CD4-positive, alpha-beta T cell (primary cell): Measurements from ENCODE around the gene RIPPLY1. TPM values are rescaled to one million over a fixed set of nuclear protein-coding genes. Genes with fewer than 3 reads are reported as not detected.

Experiments used
- ATAC-seq: fragments of 200-7000 bp; cut with Tn5 transposase; one replicate; pipeline ENCODE4 v1.10.0; 2022; ENCODE audit warnings: mild to moderate bottlenecking; ENCODE audit not compliant: poor library complexity
- CTCF ChIA-PET: fragments of 350-600 bp; sonication (Branson Sonifier 250); formaldehyde crosslinking; loops from one replicate; lab custom pipeline; 2021; ENCODE audit warnings: antibody characterized with exemption, inconsistent platforms; lab: Charles Lee
- POLR2A ChIA-PET: fragments of 350-600 bp; sonication (Branson Sonifier 250); formaldehyde crosslinking; loops from one replicate; lab custom pipeline; 2021; ENCODE audit warnings: antibody characterized with exemption, inconsistent platforms; lab: Charles Lee
- DNase-seq, 14 experiments: peaks; one replicate each; pipeline ENCODE4 v3.0.0-alpha.2; 2013 to 2020; ENCODE audit warnings: mixed read lengths in 2 of 14
- H3K27ac ChIP-seq, 2 donors: one replicate each; pipeline versions ENCODE4 v1.5.1 to v1.7.0; 2013; ENCODE audit warnings: low read length in 2 of 2, low read depth in 1 of 2, mild to moderate bottlenecking in 1 of 2
- H3K27me3 ChIP-seq, 2 experiments: 1 replicate in 1 of 2; 2 replicates in 1 of 2; pipeline versions ENCODE4 v1.6.1 to v1.7.0; 2013; ENCODE audit warnings: low read length in 2 of 2, control low read depth in 1 of 2, mild to moderate bottlenecking in 1 of 2, moderate library complexity in 1 of 2; ENCODE audit not compliant: insufficient read depth in 2 of 2, control insufficient read depth in 1 of 2
- H3K36me3 ChIP-seq: one replicate; pipeline ENCODE4 v1.6.1; 2013; ENCODE audit warnings: low read length, control low read depth; ENCODE audit not compliant: insufficient read depth
- H3K4me1 ChIP-seq: one replicate; pipeline ENCODE4 v1.6.1; 2013; ENCODE audit warnings: low read length, control low read depth; ENCODE audit not compliant: insufficient read depth
- H3K4me3 ChIP-seq: one replicate; pipeline ENCODE4 v1.5.1; 2013; ENCODE audit warnings: mild to moderate bottlenecking, low read length, moderate library complexity
- H3K9me3 ChIP-seq, 2 experiments: 1 replicate in 1 of 2; 2 replicates in 1 of 2; pipeline versions ENCODE4 v1.6.1 to v1.7.0; 2013; ENCODE audit warnings: low read length in 2 of 2, mild to moderate bottlenecking in 2 of 2, control low read depth in 1 of 2, moderate library complexity in 1 of 2; ENCODE audit not compliant: control insufficient read depth in 1 of 2, insufficient read depth in 1 of 2
- H3K27ac Mint-ChIP-seq: one replicate; pipeline ENCODE4 v1.8.0; 2020; ENCODE audit warnings: mixed read lengths
- H3K27me3 Mint-ChIP-seq: one replicate; pipeline ENCODE4 v1.8.0; 2021; ENCODE audit warnings: mixed read lengths
- H3K36me3 Mint-ChIP-seq: one replicate; pipeline ENCODE4 v1.8.0; 2021; ENCODE audit warnings: low read depth, mixed read lengths
- H3K4me1 Mint-ChIP-seq: one replicate; pipeline ENCODE4 v1.8.0; 2021; ENCODE audit warnings: low read depth, mixed read lengths
- H3K4me3 Mint-ChIP-seq: one replicate; pipeline ENCODE4 v1.8.0; 2020; ENCODE audit warnings: mild to moderate bottlenecking, mixed read lengths
- H3K9me3 Mint-ChIP-seq: one replicate; pipeline ENCODE4 v1.8.0; 2020; ENCODE audit warnings: mixed read lengths
- intact Hi-C, 2 experiments: fragments of 100-400 bp; cut with DNase I in 1 of 2; cut with micrococcal nuclease in 1 of 2; formaldehyde crosslinking; loops; one replicate each; pipeline versions ENCODE4 v1.15.1 to v1.9.0; 2023 to 2025; cut with DNase I, micrococcal nuclease
- total RNA-seq, 174 experiments: library from RNA in 2 of 174; stranded (reverse) in 2 of 174; gene quantifications; one replicate each; pipeline ENCODE4 v1.2.3 and lab custom pipeline; 2021 to 2026
- TF ChIP-seq, protein P1 (sequence below): fragments of 200-600 bp; IDR thresholded peaks from one replicate; pipeline ENCODE4 v1.8.0; 2022; ENCODE audit warnings: antibody characterized with exemption, mild to moderate bottlenecking

RIPPLY1 gene
- total RNA-seq, 2 experiments from 2014 or later: not detected

DNA sequence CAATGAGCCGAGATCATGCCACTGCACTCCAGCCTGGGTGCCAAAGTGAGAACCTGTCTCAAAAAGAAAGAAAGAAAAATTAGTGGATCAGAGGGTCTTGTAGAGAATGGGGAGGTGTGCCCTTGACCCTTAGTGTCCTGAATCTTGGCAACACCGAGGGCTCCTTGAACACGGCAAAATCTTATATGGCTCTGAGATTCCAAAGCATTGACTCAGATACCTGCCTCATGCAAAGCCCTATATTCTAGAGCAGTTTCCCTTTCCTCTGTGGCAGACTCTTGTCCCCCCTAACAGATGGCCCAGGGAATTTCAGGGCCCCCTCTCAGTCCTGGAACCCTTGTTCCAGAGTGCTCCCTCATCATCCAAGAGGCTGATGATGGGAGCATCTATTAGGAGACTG is 23.9 kb upstream of the RIPPLY1 start:
- ATAC-seq: no peak
- no peaks in the 10 kb centered on the region for H3K9me3 Mint-ChIP-seq
- Histone ChIP-seq H3K9me3 (no peaks in the 10 kb centered on the region), H3K27me3 (no peaks in the 10 kb centered on the region), H3K4me3 (no peak overlapping the region), H3K27ac (no peak overlapping the region), H3K4me1 (no peaks in the 10 kb centered on the region), H3K36me3 (no peaks in the 10 kb centered on the region)
- H3K27me3 Mint-ChIP-seq: no peaks in the 10 kb centered on the region
- TF ChIP-seq, protein P1, sequence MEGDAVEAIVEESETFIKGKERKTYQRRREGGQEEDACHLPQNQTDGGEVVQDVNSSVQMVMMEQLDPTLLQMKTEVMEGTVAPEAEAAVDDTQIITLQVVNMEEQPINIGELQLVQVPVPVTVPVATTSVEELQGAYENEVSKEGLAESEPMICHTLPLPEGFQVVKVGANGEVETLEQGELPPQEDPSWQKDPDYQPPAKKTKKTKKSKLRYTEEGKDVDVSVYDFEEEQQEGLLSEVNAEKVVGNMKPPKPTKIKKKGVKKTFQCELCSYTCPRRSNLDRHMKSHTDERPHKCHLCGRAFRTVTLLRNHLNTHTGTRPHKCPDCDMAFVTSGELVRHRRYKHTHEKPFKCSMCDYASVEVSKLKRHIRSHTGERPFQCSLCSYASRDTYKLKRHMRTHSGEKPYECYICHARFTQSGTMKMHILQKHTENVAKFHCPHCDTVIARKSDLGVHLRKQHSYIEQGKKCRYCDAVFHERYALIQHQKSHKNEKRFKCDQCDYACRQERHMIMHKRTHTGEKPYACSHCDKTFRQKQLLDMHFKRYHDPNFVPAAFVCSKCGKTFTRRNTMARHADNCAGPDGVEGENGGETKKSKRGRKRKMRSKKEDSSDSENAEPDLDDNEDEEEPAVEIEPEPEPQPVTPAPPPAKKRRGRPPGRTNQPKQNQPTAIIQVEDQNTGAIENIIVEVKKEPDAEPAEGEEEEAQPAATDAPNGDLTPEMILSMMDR: no peak
- H3K4me1 Mint-ChIP-seq: no peaks in the 10 kb centered on the region
- H3K27ac Mint-ChIP-seq: no peak overlapping the region
- H3K4me3 Mint-ChIP-seq: no peak overlapping the region
- no peaks in the 10 kb centered on the region for H3K36me3 Mint-ChIP-seq
- intact Hi-C loops: no loop called here
- CTCF ChIA-PET: no interaction called here
- POLR2A ChIA-PET: no interaction called here
- DNase-seq: no peak

DNA sequence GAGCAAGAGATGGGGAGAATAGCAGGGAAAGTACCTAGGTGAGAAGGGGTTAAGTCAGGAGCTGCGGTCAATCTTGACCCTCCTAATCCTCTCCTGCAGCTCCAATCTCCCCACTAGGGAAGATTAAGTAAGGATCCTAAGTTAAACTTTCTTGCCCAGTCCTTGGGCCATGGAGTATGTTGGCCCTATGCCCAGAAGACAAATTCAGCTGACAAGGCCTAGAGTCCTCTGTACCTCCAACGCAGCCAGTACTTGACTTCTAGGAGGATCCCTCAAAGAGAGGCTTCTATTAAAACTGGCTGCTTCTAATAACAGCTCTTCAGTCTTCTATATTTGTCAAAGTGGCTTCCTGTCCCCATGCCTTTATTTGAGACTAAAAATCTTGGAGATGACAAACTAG is 18.5 kb upstream of the RIPPLY1 start:
- ChIA-PET POLR2A (no interaction called here), CTCF (no interaction called here)
- H3K4me1 Mint-ChIP-seq: peaks cover 21% of the 10 kb centered on the region
- TF ChIP-seq, protein P1: no peak
- Histone ChIP-seq H3K27me3 (no peaks in the 10 kb centered on the region), H3K36me3 (no peaks in the 10 kb centered on the region), H3K4me3 (no peak overlapping the region), H3K9me3 (no peaks in the 10 kb centered on the region), H3K27ac (no peak overlapping the region), H3K4me1 (peaks cover 17% of the 10 kb centered on the region)
- DNase-seq: no peak
- H3K27ac Mint-ChIP-seq: no peak overlapping the region
- no peaks in the 10 kb centered on the region for H3K9me3 Mint-ChIP-seq
- no peaks in the 10 kb centered on the region for H3K36me3 Mint-ChIP-seq
- ATAC-seq: no peak
- H3K27me3 Mint-ChIP-seq: no peaks in the 10 kb centered on the region
- intact Hi-C loops: no loop called here
- H3K4me3 Mint-ChIP-seq: no peak overlapping the region

DNA sequence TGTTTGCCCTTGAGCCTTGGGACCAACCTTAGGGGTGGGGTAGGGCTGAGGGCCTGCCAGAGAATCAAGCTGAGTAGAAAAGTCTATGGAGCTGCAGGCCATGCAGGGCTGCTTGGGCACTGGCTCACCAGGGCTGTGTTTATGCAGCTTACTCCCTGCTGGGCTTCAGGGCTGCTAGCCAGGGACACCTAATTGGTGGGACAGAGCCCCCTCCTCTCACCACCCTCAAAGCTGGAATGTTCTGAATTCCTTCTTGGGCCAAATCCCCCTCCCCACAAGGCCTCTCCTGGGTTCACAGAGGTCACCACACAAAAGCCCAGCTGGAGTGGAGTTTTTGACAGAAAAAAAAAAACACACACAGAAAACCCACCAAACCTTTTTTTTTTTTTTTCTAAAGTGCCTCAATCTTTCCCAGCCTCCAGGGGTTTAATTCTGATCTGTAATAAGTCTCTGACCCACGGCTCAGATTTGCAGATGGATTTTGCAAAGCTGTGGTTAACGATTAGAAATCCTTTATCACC is 16.9 kb upstream of the RIPPLY1 start, which contains the start of gene CLDN2:
TSS of gene CLDN2 (plus strand) at position 471 of the 521 bp plus-strand sequence. CDS start 7,827 bp downstream, outside the sequence.
- ATAC-seq: no peak
- Mint-ChIP-seq H3K27ac (no peak within 1 kb of the TSS), H3K4me3 (no peak within 1 kb of the TSS), H3K36me3 (no peaks in the 10 kb centered on the region), H3K9me3 (no peaks in the 10 kb centered on the region), H3K4me1 (peaks cover 26% of the 10 kb centered on the region), H3K27me3 (no peaks in the 10 kb centered on the region)
- TF ChIP-seq, protein P1: no peak
- Histone ChIP-seq H3K4me1 (peaks cover 17% of the 10 kb centered on the region), H3K27ac (no peak within 1 kb of the TSS), H3K27me3 (no peaks in the 10 kb centered on the region), H3K4me3 (no peak within 1 kb of the TSS), H3K36me3 (no peaks in the 10 kb centered on the region), H3K9me3 (no peaks in the 10 kb centered on the region)
- ChIA-PET POLR2A (interaction anchor here (0.6 kb wide), 1 partner anchor 68 kb away, joined by 3 read pairs; no protein-coding TSS in a partner anchor), CTCF (no interaction called here)
- intact Hi-C loops: no loop called here
- DNase-seq: no peak
